CD4-positive, alpha-beta T cell treated with Interleukin-15 for 1 hour (primary cell): ENCODE data around the gene AKAP7.
A peak's percentile ranks its signal among the peaks of the same experiment; 100 is the strongest.
"Not testable (repeated sequence)": the region's sequence is repeated elsewhere in the genome, so short reads cannot be mapped to it uniquely, and the experiment has no call there.

Experiments
- DNase-seq: peaks from one replicate; pipeline ENCODE4 v3.0.0-alpha.2; 2020

AKAP7 gene

DNA sequence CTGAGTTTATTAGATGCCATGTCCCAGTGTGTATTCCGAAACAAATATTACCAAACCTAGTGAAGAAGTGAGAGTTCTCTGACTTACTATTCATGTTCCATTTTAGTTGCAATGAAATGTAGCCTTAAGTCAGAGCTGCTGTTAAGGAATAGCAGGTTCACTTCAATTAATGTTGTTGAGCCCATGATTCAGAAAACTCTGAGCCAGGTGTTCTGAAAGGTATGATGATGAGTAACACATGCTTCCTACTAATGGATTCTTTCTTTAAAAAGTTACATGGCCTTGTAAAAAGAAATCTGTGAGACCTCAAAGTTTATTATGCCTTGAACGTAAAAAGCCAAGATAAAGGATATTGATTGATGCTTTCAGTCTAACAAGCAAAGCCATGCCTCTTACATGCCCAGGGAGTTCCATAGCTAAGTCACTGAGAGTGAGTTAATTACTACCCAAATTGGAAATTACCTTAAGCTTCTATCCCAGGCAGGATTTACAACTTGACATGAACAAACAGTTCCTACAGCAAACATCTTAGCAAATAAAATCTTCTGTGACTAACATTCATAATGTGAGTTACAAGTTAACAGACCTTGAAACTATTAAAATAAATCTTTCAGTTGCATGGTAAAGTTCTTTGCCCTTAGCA, 122.9 kb downstream of the AKAP7 start:
- DNase-seq, result no peak

DNA sequence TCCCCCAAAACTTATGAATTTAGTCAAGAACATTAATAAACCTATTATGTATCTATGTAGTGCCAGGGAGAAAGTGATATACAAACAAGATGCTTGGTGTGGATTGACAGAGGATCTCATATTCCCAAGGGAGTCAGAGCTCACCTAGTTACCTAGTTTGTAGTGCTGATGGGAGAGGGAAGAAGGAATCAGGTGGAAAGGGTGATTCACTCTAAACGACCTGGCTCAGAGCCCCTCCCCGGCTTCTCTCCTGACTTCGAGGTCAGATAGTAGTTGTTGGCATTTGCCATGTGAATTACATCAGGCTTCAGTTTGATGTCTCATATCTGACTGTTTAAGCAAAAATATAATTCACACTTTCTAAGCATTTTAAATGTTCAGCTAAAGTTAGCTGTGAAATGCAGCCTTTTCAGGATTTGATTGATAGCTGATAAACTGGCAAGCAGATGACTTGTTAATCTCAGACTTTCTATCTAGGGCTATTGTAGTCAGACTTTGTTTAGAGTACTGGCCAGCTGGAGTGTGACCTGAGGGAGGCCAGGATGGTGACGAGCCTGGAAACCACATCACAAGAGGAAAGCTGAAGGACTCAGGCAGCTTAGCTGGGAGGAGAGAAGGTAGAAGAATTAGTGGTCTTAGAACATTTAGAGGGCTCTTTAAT, 123.7 kb downstream of the AKAP7 start:
- no peak for DNase-seq

DNA sequence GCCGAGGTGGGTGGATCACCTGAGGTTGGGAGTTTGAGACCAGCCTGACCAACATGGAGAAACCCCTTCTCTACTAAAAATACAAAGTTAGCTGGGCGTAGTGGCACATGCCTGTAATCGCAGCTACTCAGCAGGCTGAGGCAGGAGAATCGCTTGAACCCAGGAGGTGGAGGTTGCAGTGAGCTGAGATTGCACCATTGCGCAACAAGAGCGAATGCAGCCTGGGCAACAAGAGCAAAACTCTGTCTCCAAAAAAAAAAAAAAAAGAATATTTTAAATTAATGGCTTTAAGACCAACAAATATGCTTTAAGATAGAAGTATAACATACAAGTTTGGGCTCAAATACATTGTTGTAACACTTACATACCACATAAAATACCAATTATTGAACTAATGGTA, 125.7 kb downstream of the AKAP7 start:
- not testable (repeated sequence) for DNase-seq

DNA sequence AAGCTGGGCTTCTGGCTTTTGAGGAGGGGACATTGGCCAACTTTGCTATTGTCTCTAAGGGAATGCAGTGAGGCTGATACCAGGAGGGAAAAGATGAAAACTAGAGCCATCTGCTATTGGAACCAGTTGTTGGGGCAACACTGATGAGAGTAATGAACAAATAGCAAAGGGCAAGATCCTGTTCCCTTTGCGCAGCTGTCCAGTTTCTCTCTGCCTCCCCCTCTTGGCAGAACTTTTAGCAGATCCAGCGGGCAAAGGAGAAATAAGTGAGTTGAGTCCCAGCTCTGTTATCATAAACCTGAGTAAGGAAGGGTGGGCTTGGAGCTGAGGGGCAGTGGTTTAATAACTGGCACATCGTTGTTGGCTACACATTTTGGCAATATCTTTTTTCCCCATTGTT, 126.8 kb downstream of the AKAP7 start:
- DNase-seq, result no peak

DNA sequence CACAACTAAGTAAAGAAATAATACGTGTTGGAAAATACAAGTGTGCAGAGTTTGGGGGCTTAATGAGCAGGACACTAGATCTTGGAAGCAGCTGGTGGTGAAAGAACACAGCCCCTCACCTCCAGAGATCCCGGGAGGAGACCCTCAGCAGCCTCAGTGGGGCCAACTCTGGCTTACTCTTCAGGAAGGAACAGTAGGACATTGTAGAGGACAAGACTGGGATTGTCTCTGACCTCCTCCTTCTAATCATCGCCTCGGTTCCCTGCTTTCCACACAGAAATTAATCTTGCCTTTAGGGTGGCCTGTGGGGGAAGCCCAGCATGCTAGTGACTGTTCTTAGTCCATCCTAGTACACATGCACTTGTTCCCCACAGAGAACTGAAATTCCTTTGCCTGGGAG, 130.7 kb downstream of the AKAP7 start:
- DNase-seq, result no peak

DNA sequence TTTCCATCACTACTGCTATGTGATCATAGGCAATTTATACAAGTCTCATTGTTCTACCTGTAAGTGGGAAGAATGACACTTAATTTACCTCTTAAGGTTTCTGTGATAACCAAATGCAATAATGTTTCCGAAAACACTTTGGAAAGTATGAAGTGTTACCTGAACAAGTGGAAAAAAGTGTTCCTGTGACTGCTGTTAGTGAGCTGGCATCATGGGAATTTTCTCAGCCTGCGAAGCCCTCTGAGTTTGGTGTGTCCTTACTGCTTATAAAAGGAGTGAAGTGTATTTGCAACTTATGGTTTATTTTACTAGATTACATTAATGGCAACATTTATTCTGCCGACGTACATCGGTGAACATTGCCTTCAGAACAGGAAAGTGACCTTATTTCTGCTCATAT, 133.0 kb downstream of the AKAP7 start:
- no peak for DNase-seq

DNA sequence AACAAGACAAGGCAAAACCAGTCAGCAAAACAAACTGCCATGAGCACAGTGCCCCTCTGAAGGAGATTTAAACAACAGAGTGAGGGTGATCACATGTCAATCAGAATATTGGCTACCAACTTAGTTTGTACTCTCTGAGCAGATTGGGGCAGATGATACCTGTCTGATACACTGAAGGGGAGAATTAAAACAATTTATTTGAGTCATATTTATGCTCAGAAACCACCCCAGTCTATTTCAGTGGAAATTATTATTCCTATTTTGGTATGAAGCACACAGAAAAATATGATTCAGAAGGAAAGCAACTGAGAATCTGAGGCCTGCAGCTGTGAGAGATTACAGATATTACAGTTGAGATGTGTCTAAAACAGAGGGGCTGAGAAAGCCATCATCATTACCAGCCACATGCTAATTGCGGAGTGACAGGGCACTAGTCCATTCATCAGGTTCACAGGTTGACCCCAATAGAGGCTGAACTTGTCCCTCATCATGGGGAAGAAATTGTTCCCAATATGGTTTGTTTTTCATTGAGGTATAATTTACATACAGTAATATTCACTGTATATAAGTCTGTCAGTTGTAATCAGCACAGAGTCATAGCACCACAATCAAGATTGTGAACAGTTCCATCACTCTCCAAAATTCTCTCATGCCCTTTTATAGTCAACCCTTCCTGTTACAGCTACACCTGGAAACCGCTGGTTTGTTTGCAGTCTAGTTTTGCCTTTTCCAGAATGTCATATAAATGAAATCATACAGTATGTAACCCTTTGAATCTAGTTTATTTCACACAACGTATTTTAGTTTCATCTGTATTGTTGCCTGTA, 134.5 kb downstream of the AKAP7 start:
- no peak for DNase-seq

DNA sequence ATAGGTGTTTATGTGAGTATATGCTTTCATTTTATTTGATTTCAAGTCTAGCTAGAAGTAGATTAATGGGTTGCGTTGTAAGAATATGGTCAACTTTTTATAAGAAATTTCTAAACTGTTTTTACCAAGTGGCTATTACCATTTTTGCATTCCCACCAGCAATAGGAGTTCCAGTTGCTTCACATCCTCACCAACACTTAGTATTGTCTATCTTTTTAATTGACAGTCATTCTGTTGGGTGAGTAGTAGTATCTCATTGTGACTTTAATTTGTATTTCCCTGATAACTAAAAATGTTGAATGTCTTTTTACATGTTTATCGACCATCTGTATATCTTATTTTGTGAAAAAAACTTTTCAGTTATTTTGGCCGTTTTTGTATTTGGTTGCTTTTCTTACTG, 135.3 kb downstream of the AKAP7 start:
- no peak for DNase-seq

DNA sequence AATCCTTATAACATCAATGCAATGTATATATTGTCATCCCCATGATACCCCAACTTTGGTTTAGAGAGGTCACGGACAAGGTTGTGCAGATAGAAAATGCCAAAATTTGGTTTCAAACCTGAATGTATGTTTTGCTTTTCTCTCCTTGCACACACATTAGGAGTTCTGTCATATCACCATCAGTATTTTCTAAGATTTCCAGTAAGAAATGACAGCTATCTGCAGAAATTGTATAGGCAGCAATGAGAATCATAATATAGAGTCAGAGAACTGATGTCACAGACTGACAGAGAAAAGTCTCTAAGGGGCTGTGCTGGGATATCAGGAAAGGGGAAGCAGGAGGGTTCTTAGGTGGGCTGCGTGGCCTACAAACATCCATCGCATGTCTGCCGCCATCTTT, 140.0 kb downstream of the AKAP7 start:
- no peak for DNase-seq

DNA sequence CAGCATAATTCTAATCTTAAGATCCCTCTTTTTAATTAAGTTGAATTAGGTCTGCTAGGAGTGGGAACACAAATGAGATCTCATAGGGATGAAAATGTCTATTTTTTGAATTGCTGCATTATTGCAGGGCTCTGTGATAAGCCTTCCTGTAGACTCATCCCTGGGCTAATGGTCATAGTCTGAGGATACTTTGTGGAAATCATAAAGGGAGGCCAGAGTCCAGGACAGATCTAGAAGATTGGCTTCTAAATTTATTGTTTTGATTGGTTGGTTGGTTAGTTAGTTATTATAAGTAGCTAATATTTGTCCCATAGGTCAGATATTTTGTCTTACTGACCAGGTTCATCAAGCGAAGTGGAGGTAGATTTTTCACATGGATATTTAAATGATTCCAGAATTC, 142.3 kb downstream of the AKAP7 start:
- DNase-seq, result no peak

DNA sequence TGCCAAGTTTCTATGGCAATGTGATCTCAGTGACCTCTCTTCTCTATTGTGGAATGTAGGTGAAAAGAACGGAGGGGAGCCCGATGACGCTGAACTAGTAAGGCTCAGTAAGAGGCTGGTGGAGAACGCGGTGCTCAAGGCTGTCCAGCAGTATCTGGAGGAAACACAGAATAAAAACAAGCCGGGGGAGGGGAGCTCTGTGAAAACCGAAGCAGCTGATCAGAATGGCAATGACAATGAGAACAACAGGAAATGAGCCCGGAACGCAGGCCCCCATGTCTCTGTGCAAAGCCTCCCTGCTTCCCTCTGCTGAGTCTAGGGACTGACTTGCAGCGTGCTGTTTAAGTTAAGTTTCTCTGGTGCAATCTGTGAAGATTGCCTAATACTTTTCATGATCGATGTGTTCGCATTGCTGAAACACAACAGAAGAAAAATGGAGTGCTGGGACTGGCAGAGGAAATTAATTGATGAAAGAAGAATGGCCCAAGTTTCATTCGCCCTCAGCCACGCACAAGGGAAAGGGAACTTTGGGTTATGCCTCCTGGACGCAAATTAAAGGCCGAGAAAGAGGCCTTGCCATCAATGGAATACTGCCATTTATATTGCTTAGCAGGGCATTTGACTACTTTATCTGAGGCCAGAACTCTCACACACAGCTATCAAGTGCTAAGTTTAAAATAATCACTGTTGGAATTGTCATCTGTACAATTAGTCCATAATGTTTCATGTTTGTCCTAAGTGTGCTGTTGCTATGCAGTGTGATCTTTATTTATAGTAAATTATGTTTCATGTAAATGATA, 146.4 kb downstream of the AKAP7 start:
- peak; percentile 76 for DNase-seq

DNA sequence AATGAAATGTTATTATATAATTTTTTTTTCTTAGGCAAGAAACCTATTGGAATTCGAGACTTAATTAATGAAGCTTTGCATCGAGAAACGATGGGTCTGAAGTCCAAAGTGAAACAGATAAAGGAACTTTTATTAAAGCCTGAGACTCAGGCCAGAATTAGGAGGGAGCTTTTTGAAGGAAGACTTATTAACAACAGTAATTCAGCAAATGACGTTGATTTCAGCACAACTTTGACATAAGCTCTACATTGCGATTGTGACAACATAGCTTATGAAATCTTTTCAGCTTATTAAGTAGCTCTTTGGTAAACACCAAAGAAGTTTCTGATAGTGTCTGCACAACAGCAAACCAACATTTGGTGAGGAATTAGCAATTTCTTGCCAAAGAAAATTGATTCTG, 147.1 kb downstream of the AKAP7 start:
- no peak for DNase-seq

DNA sequence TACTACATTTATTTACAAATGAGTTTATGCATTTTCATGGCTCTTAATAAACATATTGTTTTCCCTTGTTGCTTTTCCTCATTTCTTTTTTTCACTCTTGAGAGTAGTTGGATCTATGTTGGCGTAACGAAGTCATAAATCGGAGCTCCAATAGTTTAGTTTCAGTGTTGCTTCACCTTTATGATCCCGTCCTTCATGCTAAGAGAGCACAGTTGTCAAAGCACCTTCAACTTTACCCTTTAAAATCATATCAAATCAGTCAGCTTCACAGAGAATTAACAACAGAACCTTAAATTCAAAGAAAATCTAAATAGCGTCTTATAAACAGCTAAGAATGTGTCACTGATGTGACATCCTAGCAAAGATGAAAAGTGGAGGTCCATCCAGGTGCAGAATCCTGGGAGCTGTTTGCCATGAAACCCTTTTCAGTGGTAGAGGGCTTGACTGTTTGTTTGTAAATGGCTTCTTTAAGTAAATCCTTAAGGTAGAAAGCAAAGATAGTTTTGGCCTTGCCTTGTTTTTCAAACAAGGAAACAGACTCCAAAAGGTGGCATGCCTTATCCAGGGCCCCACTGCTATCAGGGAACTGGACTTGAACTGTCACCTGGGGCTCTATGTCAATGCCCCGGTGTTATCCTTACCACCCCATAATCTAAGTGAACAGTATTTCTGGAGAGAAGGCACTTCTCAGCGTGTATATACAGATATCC, 148.4 kb downstream of the AKAP7 start:
- DNase-seq, result no peak

DNA sequence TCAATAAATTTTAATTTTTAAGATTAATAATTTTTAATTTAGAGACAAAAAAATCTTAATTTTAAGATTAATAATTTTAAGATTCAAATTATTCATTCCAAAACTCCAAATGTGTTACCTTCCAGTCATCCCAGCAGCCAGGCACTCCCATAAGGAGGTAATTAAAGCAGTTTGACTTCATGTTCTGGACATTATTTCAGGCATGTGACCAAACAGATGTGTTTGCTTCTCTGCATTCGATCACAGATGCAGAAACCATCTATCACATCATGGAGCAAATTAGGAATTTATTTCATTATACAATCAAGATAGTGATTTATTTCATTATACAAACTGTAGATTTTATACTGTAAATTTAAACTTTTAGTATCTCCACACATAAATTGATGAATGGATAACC, 150.3 kb downstream of the AKAP7 start:
- DNase-seq, result no peak

DNA sequence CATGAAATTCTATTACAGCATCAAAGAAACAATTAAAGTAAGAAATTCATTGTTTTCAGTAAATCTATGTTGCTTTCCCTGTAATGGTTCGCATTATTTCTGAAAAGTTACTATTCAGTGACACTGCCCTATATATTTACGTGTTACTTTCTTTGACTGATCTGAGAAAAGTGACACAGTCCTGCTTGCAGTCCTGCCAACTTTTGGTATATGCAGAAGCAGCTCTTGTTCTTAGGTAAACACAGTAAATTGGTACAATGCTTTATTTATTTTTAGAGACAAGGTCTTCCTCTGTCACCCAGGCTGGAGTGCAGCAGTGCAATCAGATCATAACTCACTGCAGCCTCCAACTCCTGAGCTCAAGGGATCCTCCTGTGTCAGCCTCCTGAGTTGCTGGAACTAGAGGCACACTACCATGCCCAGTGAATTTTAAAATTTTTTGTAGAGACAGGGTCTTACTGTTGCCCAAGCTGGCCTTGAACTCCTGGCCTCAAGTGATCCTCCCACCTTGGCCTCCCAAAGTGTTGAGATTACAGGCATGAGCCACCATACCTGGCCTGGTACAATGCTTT, 151.3 kb downstream of the AKAP7 start:
- DNase-seq, result no peak

DNA sequence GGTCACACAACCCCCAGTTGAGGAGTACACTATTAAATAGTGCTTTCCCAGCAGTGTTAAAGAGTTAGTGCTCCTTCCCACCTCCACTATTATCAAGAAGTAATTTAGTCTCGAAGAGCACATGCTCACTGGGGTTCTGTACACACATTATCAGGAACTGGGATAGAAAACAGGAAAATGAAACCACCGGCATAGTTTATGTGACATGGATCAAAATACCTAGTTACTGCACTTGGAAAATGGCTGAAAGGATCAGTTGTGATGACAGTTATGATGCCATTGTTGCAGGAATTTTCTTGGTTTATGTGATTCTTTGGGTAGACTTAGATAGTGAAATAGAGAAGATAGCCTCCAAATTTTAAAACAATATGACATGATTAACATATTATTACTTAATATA, 152.9 kb downstream of the AKAP7 start:
- DNase-seq, result no peak

DNA sequence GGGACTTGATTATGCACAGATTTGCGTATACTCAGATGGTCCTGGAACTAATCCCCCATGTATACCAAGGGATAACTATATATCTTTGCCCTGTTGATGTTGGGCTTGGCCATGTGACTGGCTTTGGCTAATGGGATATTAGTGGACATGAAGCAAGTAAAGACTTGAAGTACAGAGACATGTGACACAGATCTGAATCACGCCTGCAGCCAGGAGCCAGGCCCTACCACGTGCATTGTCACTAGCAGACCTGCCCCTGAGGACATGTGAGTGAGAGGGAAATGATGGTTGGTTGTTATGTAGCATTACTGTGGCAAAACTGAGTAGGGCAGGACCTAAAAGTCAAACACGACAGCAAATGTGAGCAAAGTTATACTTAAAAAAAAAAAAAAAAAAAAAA, 155.7 kb downstream of the AKAP7 start:
- DNase-seq, result no peak

DNA sequence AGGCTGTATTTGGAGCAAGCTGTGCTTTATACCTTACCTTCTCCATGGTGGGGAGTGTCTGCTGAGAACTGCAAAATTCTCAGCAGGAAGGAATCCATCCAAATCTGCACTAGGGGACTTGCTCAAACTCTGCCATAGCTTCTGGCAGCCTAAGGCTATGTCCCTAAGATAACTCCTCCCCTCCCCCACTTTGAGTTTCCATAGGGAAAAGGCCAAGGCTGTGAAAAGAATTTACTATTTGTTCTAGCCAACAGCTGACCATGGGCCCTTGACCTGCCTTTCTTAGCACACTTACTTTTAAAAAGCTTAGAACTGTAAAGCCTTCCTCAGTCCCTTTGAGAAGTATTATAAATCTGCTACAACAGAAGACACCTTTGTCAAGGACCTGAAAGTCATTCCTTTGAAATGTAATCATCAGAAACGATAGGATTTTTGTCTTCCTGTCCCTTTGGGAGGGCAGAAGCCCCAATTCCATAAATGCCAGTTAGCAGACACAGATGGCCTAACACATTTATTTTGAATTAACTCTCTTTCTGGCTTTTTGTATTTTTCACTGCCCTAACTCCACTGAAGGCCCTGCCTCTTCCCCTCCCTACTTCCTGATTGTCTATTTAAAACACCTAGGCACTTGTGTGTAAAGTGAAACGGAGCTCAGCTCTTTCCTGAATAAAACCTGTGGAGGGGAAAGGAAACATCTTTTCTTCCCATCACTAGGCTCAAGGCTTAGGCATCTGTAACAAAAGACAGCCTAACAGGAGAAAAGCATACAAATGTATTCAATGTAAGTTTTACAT, 157.1 kb downstream of the AKAP7 start:
- DNase-seq, result no peak

DNA sequence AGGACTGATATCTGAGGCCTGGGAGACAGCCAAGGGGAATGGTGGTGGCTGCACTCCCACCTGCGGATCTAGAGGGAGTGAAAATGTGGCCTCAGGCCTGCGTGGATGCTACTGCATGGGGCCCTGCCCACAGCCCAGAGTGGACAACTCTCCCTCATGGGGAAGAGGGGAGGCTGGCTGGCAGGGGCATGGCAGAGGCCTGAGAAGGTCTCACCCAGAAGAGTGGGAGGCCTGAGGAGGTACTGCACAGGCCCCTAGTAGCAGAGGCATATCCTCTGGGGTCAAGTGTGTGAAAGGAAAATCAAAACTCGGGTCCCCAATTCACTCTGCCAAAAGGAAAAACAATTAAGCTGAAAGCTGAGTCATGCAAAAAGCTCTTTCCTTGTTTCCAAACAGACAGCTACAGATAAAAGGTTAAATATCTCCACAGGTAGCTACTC, 158.2 kb downstream of the AKAP7 start:
- no peak for DNase-seq

DNA sequence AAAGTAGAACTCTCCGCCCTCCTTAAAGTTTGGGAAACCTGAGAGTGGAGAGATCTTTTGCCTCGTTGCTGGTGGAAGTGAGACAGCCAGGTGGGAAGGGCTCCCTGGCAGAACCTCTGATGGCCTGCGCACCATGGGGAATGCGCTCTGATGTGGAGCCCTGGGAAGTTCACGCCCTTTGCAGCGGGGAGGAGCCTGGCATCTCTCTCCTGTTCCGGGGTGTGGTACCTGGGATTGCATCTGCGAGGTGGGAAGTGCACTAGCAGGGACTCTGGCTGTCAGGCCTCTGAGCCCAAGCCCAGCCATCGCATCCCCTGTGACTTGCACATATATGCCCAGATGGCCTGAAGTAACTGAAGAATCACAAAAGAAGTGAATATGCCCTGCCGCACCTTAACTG, 159.8 kb downstream of the AKAP7 start:
- DNase-seq, result no peak

DNA sequence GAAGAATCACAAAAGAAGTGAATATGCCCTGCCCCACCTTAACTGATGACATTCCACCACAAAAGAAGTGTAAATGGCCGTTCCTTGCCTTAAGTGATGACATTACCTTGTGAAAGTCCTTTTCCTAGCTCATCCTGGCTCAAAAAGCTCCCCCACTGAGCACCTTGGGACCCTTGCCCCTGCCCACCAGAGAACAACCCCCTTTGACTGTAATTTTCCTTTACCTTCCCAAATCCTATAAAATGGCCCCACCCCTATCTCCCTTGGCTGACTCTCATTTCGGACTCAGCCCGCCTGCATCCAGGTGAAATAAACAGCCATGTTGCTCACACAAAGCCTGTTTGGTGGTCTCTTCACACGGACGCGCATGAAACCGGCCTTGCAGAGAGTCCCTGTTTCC, 165.6 kb downstream of the AKAP7 start:
- DNase-seq, result not testable (repeated sequence)
